Heart right ventricle (tissue), 16 donors: ENCODE results near the gene SLC41A3. TPM values are rescaled to one million over a fixed set of nuclear protein-coding genes. Genes with fewer than 3 reads are reported as not detected.

Source experiments
- ATAC-seq, 8 donors: fragments of 200-7000 bp; cut with Tn5 transposase; one replicate each; pipeline ENCODE4 v1.9.1; 2020; ENCODE audit warnings: mild to moderate bottlenecking in 8 of 8, moderate library complexity in 8 of 8, moderate number of reproducible peaks in 1 of 8
- DNase-seq, 2 donors: peaks; one replicate each; pipeline ENCODE4 v3.0.0-alpha.2; 2020
- H3K27ac ChIP-seq, 10 donors: fragments of 200-600 bp; sonication (generic) in 2 of 10; one replicate each; pipeline versions ENCODE4 v1.5.0 to v1.8.0; 2020 to 2022; ENCODE audit warnings: mild to moderate bottlenecking in 3 of 10
- H3K27me3 ChIP-seq, 7 donors: fragments of 200-600 bp; one replicate each; pipeline ENCODE4 v1.8.0; 2021 to 2022; ENCODE audit warnings: mild to moderate bottlenecking in 2 of 7
- H3K36me3 ChIP-seq, 9 donors: fragments of 200-600 bp; sonication (generic) in 1 of 9; one replicate each; pipeline versions ENCODE4 v1.5.0 to v1.8.0; 2020 to 2022; ENCODE audit warnings: mild to moderate bottlenecking in 2 of 9
- H3K4me1 ChIP-seq, 9 donors: fragments of 200-600 bp; sonication (generic) in 1 of 9; one replicate each; pipeline versions ENCODE4 v1.5.0 to v1.8.0; 2020 to 2022; ENCODE audit warnings: mild to moderate bottlenecking in 4 of 9
- H3K4me3 ChIP-seq, 10 donors: fragments of 200-600 bp; sonication (generic) in 2 of 10; one replicate each; pipeline versions ENCODE4 v1.5.0 to v1.8.0; 2020 to 2022; ENCODE audit warnings: mild to moderate bottlenecking in 7 of 10, moderate library complexity in 2 of 10
- H3K9me3 ChIP-seq, 11 donors: fragments of 200-600 bp in 10 of 11; sonication (generic) in 2 of 11; one replicate each; pipeline versions ENCODE4 v1.5.0 to v1.8.0; 2013 to 2022; ENCODE audit warnings: mild to moderate bottlenecking in 2 of 11, control low read depth in 1 of 11, moderate library complexity in 1 of 11
- CTCF ChIP-seq, 9 donors: fragments of 200-600 bp; sonication (generic) in 2 of 9; IDR thresholded peaks; one replicate each; pipeline versions ENCODE4 v1.5.0 to v1.8.0; 2021 to 2022; ENCODE audit warnings: antibody characterized with exemption in 9 of 9, mild to moderate bottlenecking in 5 of 9, moderate library complexity in 1 of 9
- WGBS, 2 donors: extraction: QIAGEN DNeasy Blood & Tissue Kit; methylation state at CpG; one replicate each; pipeline ENCODE4 v1.1.7; 2013; ENCODE audit warnings: inconsistent platforms in 1 of 2; 5-methylcytosine and 5-hydroxymethylcytosine counted together
- intact Hi-C, 10 donors: fragments of 100-400 bp; cut with DNase I; formaldehyde crosslinking; loops; one replicate each; pipeline versions ENCODE4 v1.11.1 to v1.14.2; 2022
- polyA plus RNA-seq, 2 donors: library from polyadenylated mRNA; stranded (reverse); fragments of 200-250 nt; gene quantifications; one replicate each; pipeline ENCODE4 v1.2.3, GENCODE V29; 2013
- total RNA-seq, 10 donors: library from RNA; stranded (reverse); fragmentation: NEBNext Ultra II Directional in 3 of 10; extraction: Animal tissue kit (Norgen Biotek cat#: 25700) in 3 of 10; gene quantifications; one replicate each; pipeline versions ENCODE4 v1.2.1 to v1.2.4, GENCODE V29; 2021 to 2023
- donor health status: Arrhythmogenic right ventricular cardiomyopathy.
- donor health status: ischemic (EF 13 %, LVEDD 7.1; RV severe dilation, severe dysfunction).
- donor health status: healthy with polysubstance abuse.
- donor health status: DM: no; HTN: yes; CAD: no.
- donor health status: DM: no; HTN: no; CAD: no.
- donor health status: ischemic (EF 25% LVEDD 6.9; RV normal size, moderate dysfunction).
- donor health status: ischemic (EF 25% LVEDD 5.7; RV mildly dilated, moderate dysfunction).
- donor health status: healthy.
- donor health status: DM: yes; HTN: yes; CAD: no.
- donor health status: Ischemic cardiomyopathy.
- donor health status: ischemic (EF 35%, LVEDD 5.7; RV mildly dilated, moderate dysfunction).
- donor health status: nonischemic (EF 11% LVEDD 7.7; RV severe dilation, severe dysfunction).
- donor health status: DM: yes; HTN: yes; CAD: no.
- donor health status: PGD.
- donor health status: ischemic (EF 29% LVEDD 5.4; RV normal size, mild dysfunction).
- donor health status: nonischemic (EF 23%, LVEDD 6.1; RV moderate dilation, normal function).

The SLC41A3 gene
- total and polyA plus RNA-seq, 12 donors = 28.6 to 49.5 (median 40.1) TPM

GRCh38 chr3:126016616-126017015, 67.3 kb downstream of the SLC41A3 start:
- ATAC-seq (no peak), DNase-seq (no peak)
- Histone ChIP-seq H3K4me3 (no peak overlapping the region), H3K9me3 (no peaks in the 10 kb centered on the region), H3K27me3 (no peaks in the 10 kb centered on the region), H3K27ac (no peak overlapping the region), H3K36me3 (peaks cover 0 to 50% (median 18%) of the 10 kb centered on the region in 9 donors), H3K4me1 (peaks cover 0 to 3% (median 0%) of the 10 kb centered on the region in 9 donors)
- 94 to 98% methylated on average over 8 of the region's 8 CpGs for WGBS, 2 donors
- intact Hi-C loops = no loop called here
- TF ChIP-seq CTCF (IDR thresholded peaks at IDR 0.05) = no peak

- intact Hi-C loops = no loop called here
- H3K4me3 ChIP-seq = no peak overlapping the region
- no peak for ATAC-seq
- H3K4me1 ChIP-seq = peaks cover 0 to 3% (median 0%) of the 10 kb centered on the region in 9 donors
- TF ChIP-seq CTCF (IDR thresholded peaks at IDR 0.05) = no peak
- H3K9me3 ChIP-seq = no peaks in the 10 kb centered on the region
- DNase-seq = no peak
- H3K27ac ChIP-seq = no peak overlapping the region
- peaks cover 0 to 61% (median 18%) of the 10 kb centered on the region in 9 donors for H3K36me3 ChIP-seq
- 93 to 95% methylated on average over 10 of the region's 10 CpGs for WGBS, 2 donors
- no peaks in the 10 kb centered on the region for H3K27me3 ChIP-seq
Measured at GRCh38 chr3:126015075-126015474, 68.8 kb downstream of the SLC41A3 start.

GRCh38 chr3:126014252-126014651, 69.7 kb downstream of the SLC41A3 start:
- TF ChIP-seq CTCF (IDR thresholded peaks at IDR 0.05) = no peak
- peaks cover 0 to 68% (median 18%) of the 10 kb centered on the region in 9 donors for H3K36me3 ChIP-seq
- no peaks in the 10 kb centered on the region for H3K9me3 ChIP-seq
- H3K4me1 ChIP-seq = peaks cover 0 to 3% (median 0%) of the 10 kb centered on the region in 9 donors
- H3K4me3 ChIP-seq = no peak overlapping the region
- H3K27me3 ChIP-seq = no peaks in the 10 kb centered on the region
- intact Hi-C loops = no loop called here
- WGBS, 2 donors = 76 to 78% methylated on average over 4 of the region's 4 CpGs
- ATAC-seq (no peak), DNase-seq (no peak)
- H3K27ac ChIP-seq = no peak overlapping the region

GRCh38 chr3:126013751-126014156, 70.2 kb downstream of the SLC41A3 start:
- H3K27ac ChIP-seq = no peak overlapping the region
- no peak for ATAC-seq
- no peaks in the 10 kb centered on the region for H3K9me3 ChIP-seq
- DNase-seq = no peak
- WGBS, 2 donors = 87 to 89% methylated on average over 8 of the region's 8 CpGs
- peaks cover 0 to 3% (median 0%) of the 10 kb centered on the region in 9 donors for H3K4me1 ChIP-seq
- H3K4me3 ChIP-seq = no peak overlapping the region
- TF ChIP-seq CTCF (IDR thresholded peaks at IDR 0.05) = no peak
- intact Hi-C loops = no loop called here
- H3K27me3 ChIP-seq = no peaks in the 10 kb centered on the region
- H3K36me3 ChIP-seq = peaks cover 0 to 73% (median 19%) of the 10 kb centered on the region in 9 donors
